NB4 (cell line): ENCODE measurements around the gene NELFCD.
A peak's percentile ranks its signal among the peaks of the same experiment; 100 is the strongest.

ENCODE experiments used
- DNase-seq: peaks from one replicate; pipeline ENCODE4 v3.0.0; 2010; ENCODE audit warnings: low read depth
- H3K4me3 ChIP-seq: one replicate; pipeline ENCODE4 v1.5.1; 2011; ENCODE audit warnings: mild to moderate bottlenecking, low read depth, low read length, moderate library complexity
- CTCF ChIP-seq: IDR thresholded peaks from one replicate; pipeline ENCODE4 v1.5.1; 2012; ENCODE audit warnings: low read depth, low read length
- MYC ChIP-seq: IDR thresholded peaks from 2 replicates; pipeline ENCODE4 v1.6.1; 2011; ENCODE audit warnings: low read depth, low read length
- POLR2A ChIP-seq: IDR thresholded peaks from 2 replicates; pipeline ENCODE4 v1.6.1; 2011; ENCODE audit warnings: mild to moderate bottlenecking; ENCODE audit not compliant: insufficient read length; ENCODE audit errors: extremely low read depth
- TF ChIP-seq, protein P1 (sequence below): IDR thresholded peaks from 2 replicates; pipeline ENCODE4 v1.6.1; 2011; ENCODE audit warnings: low read depth, low read length

The NELFCD gene

GRCh38 chr20:59030911-59031563, 50.0 kb downstream of the NELFCD start:
- DNase-seq = peak; percentile 29
- TF ChIP-seq MYC (no peak), POLR2A (no peak), CTCF (no peak)
- TF ChIP-seq, protein P1, sequence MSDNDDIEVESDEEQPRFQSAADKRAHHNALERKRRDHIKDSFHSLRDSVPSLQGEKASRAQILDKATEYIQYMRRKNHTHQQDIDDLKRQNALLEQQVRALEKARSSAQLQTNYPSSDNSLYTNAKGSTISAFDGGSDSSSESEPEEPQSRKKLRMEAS = no peak

DNA sequence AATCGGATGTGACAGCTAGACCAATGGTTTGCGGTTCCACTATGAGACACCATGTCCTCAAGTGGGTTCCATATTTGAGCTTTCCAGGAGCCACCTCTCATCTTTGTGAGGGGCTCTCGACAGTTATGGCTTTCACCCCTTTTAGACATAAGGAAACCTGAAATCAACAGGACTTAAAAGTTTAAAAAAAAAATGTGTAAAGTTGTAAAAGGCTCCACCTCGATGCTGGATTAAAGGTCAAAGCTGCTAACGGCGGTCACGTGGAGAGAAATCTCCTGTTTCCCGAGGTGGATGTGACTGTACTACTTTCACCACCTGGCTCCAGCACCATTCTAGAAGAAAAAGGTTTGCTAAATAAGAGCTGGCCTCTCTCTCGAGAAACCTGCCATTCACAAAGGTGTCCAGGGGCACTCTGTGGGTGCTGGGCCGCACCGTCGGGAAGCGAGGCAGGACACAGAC, 50.5 kb downstream of the NELFCD start:
- H3K4me3 ChIP-seq = peak overlapping the region; percentile 82
- TF ChIP-seq, protein P1 = peak; percentile 56; the same call in 1 of the 2 replicates
- TF ChIP-seq POLR2A = no peak
- DNase-seq = peak; percentile 25

More at GRCh38 chr20:59030911-59031563, 50.0 kb downstream of the NELFCD start:
- peak overlapping the region; percentile 82 for H3K4me3 ChIP-seq

- peak; percentile 98 for DNase-seq
- TF ChIP-seq POLR2A = peak; percentile 86
- TF ChIP-seq, protein P1 = peak; percentile 87
- TF ChIP-seq CTCF = no peak
- TF ChIP-seq MYC = peak; percentile 82
- H3K4me3 ChIP-seq = peak within 1 kb of the TSS; percentile 82
Observed at GRCh38 chr20:59032023-59032712, 51.1 kb downstream of the NELFCD start, which contains the start of gene ATP5F1E. ATP5F1E (minus strand) TSS chr20:59032335; CDS start chr20:59032251, 84 bp downstream.

- TF ChIP-seq CTCF (no peak), MYC (no peak), POLR2A (no peak)
- TF ChIP-seq, protein P1 = no peak
- no peak for DNase-seq
- H3K4me3 ChIP-seq = peak overlapping the region; percentile 55
Observed at GRCh38 chr20:59032713-59033059, 51.6 kb downstream of the NELFCD start.

GRCh38 chr20:59033093-59033492, 52.0 kb downstream of the NELFCD start:
- DNase-seq = no peak
- H3K4me3 ChIP-seq = peak overlapping the region; percentile 55
- TF ChIP-seq CTCF (no peak), POLR2A (no peak)
- TF ChIP-seq, protein P1 = no peak

GRCh38 chr20:59033616-59034165, 52.6 kb downstream of the NELFCD start:
- no peak for DNase-seq
- H3K4me3 ChIP-seq = no peak overlapping the region
- TF ChIP-seq, protein P1 = no peak
- TF ChIP-seq POLR2A (no peak), MYC (no peak), CTCF (no peak)
